ENCODE results near the gene PPM1E. TPM values are rescaled to one million over a fixed set of nuclear protein-coding genes. Genes with fewer than 3 reads are reported as not detected.

Gene PPM1E
- polyA plus RNA-seq, 5 donors: 0.33 to 0.76 (median 0.50) TPM

Other genes starting within 250 kb of the PPM1E start
- 10 to 100 TPM; 35.3 to 49.8 (median 44.7) TPM for gene MTMR4, start 241.2 kb upstream of the PPM1E start, polyA plus RNA-seq (ENCODE audit: insufficient read depth in 1 of 5, insufficient read length in 5 of 5, low replicate concordance in 1 of 5)
- 1 to 10 TPM in 3 of 5 donors, under 1 TPM in 2; 0.85 to 1.5 (median 1.0) TPM for gene TEX14, start 63.8 kb upstream of the PPM1E start, polyA plus RNA-seq (ENCODE audit: insufficient read depth in 1 of 5, insufficient read length in 5 of 5, low replicate concordance in 1 of 5)
- 10 to 100 TPM; 33.0 to 41.6 (median 38.5) TPM for gene RAD51C, start 63.3 kb upstream of the PPM1E start, polyA plus RNA-seq (ENCODE audit: insufficient read depth in 1 of 5, insufficient read length in 5 of 5, low replicate concordance in 1 of 5)